Activated T-cell treated with anti-CD3 and anti-CD28 coated beads for 48 hours (primary cell): Measurements from ENCODE around the gene TSC2.
"Not testable (repeated sequence)": the region's sequence is repeated elsewhere in the genome, so short reads cannot be mapped to it uniquely, and the experiment has no call there.

ENCODE experiments used
- DNase-seq: peaks from one replicate; pipeline ENCODE4 v3.0.0-alpha.2; 2020; ENCODE audit warnings: low read depth

Gene TSC2

DNA sequence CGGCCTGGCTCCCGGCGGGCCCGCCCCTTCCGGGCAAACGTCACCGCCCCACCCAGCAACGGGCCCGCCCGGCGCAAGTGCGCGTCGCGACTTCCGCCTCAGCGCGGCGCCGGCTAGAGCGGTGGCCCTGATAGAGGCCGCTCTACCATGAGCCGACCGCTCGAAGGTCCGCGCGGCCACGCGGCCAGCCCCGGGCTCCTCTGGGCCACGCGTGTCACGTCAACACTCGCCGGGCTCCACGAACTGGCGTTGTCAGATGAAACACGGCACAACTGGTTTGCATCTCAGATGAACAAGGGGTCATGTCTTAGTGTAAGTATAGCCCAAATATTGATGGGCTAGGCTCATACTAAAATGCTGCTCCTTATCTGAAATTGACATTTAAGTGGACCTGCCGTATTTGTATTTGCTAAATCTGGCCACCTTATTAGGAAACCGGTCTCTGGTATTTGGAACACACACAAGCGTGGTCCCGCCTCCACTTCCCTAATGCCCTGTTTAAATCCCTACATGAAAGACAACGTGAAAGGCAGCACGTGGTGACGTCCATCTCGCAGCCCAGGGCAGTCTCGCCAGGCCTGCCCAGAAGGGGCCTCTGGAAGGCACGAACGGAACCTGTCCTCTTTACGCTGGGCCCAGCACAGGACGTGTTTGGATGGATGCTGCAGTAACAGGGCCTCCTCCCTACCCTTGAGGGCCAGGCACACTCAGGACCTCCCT is 37.8 kb upstream of the TSC2 start, which contains the start of gene ZNF598:
Gene ZNF598 (minus strand): TSS at position 31 of the 720 bp plus-strand sequence.
- DNase-seq: peak; percentile 81

DNA sequence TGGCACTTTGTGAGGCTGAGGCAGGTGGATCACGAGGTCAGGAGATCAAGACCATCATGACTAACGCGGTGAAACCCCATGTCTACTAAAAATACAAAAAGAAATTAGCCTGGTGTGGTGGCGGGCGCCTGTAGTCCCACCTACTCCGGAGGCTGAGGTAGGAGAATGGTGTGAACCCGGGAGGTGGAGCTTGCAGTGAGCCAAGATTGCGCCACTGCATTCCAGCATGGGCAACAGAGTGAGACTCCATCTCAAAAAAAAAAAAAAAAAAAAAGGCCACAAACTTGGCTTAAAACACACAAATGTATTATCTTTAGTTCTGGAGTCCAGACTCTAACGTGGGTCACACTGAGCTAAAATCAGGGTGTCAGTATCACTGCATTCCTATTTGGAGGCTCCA is 36.1 kb upstream of the TSC2 start:
- DNase-seq: not testable (repeated sequence)

DNA sequence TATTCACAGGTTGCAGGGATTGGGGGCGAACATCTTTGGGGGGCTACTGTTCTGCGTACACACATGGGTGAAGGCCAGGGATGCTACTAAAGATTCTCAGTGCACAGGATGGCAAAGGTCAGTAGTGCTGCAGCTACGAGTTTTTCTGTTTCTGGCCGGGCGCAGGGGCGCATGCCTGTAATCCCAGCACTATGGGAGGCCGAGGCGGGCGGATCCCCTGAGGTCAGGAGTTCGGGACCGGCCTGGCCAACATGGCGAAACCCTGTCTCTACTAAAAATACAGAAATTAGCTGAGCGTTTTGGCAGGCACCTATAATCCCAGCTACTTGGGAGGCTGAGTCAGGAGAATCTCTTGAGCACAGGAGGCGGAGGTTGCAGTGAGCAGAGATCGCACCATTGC is 34.3 kb upstream of the TSC2 start:
- no peak for DNase-seq

DNA sequence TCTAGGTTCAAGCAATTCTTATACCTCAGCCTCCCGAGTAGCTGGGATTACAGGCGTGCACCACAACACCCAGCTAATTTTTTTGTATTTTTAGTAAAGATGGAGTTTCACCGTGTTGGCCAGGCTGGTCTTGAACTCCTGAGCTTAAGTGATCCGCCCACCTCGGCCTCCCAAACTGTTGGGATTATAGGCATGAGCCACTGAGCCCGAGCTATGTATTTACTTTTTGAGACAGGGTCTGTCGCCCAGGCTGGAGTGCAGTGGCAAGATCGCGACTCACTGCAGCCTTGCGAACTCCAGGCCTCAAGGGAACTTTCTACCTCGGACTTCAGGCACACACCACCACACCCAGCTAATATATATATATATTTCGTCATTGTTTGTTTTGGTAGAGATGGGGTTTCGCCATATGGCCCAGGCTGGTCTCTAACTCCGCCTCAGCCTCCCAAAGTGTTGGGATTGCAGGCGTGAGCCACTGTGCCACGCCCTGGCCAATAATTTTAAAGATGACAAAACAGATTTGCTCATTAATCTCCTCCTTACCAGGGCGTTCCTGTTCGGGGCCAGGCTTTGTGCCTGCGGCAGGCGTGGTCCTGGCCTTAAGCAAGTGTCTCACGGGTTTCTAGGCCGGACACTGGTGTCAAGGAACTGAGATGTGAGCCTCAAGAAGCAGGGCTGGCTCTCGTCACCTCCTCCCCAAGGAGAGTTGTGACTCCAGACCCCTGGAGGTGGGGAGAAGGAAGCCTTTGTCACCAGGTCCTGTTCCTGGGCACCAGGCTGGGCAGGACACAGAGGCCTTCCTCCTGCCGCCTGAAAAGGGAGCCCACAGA is 32.5 kb upstream of the TSC2 start:
- DNase-seq: no peak

DNA sequence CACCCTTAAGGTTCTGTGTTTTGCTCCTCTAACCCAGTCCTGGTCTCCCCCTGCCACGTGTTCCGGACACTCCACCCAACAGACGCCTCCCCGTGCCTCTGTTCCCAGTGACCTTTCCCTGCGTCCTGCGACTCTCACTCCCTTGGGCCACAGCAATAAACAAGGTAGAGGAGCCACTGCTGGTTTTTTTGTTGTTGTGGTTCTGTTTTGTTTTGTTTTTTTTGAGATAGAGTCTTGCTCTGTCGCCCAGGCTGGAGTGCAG is 31.9 kb upstream of the TSC2 start:
- DNase-seq: no peak

DNA sequence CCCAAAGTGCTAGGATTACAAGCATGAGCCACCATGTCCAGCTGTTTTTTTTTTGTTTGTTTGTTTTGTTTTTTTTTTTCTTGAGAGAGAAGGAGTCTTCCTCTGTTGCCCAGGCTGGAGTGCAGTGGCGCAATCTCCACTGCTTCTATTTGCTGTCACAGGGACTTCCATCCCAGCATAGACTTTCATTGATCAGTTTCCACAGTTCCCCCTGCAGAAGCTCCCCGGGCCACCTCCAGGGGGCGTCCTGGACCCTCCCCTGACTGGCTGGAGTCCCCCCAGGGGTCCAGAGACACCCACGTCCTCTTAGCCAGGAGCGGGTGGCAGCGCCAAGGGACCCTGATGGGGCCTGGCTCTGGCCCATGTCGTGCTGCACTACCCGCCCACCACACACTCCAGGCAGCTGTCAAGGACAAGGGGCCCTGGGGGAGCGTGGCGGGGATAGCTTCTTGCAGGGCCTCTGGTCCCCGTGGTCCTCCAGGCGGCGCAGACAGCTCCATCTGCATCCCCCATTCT is 31.3 kb upstream of the TSC2 start:
- no peak for DNase-seq

DNA sequence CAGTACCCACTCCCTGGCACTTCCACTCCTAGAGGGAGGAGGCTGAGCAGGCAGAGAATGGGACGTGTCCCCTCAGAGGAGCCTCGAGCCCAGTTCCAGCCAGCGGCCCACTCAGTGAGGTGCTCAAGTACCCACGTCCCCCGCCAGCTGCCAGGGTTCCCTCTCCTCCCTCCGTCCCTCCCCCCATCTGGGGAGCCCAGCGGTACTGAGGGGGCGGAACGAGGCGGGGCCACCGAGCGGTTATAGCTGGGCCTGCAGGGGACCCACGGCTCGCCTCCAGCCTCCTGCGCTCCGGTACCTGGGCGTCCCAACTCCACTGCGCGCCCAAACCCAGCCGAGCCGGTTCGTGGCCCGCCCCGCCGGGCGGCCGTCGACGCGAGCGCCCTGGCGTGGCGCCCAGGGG is 28.3 kb upstream of the TSC2 start, which contains the start of gene NPW:
Gene NPW (plus strand): TSS at position 268 of the 403 bp plus-strand sequence.
- DNase-seq: peak; percentile 33

DNA sequence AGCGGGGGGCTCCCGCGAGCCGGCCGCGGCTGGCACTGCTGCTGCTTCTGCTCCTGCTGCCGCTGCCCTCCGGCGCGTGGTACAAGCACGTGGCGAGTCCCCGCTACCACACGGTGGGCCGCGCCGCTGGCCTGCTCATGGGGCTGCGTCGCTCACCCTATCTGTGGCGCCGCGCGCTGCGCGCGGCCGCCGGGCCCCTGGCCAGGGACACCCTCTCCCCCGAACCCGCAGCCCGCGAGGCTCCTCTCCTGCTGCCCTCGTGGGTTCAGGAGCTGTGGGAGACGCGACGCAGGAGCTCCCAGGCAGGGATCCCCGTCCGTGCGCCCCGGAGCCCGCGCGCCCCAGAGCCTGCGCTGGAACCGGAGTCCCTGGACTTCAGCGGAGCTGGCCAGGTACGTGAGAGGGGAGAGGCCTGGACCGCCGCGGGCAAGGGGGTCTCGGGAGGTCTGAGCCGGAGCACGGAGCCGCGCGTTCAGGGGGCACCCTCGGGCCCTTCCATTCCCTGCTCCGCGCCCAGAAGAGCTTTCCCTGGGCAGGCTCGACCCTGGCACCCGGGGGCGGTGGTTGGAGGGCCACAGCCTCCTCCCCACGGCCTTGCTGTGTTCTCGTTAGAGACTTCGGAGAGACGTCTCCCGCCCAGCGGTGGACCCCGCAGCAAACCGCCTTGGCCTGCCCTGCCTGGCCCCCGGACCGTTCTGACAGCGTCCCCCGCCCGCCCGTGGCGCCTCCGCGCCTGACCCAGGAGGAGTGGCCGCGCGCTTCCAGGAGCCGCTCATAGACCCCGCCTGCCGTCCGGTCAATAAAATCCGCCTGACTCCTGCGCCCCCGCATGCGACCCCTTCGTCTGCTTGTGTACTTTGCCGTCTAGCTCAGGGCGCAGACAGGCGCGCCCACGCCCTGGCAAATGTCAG is 27.6 kb upstream of the TSC2 start:
- DNase-seq: no peak

DNA sequence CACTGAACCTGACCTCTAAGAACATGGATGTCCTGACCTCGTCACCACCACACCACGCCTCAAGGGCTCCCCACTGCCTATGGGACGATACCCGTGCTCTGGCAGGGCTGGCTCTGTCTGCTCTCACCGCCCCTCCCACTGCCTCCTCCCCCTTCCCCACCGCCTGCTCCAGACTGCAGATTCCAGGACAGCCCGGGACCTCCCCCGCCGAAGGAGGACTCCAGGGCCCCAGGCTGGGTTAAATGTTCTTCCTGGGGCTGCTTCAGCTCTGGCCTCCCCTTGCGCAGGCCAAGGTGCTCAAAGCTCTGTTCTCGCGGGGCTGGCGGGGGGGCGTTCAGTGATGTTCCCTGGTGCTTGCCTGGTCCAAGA is 25.1 kb upstream of the TSC2 start:
- DNase-seq: peak; percentile 21

DNA sequence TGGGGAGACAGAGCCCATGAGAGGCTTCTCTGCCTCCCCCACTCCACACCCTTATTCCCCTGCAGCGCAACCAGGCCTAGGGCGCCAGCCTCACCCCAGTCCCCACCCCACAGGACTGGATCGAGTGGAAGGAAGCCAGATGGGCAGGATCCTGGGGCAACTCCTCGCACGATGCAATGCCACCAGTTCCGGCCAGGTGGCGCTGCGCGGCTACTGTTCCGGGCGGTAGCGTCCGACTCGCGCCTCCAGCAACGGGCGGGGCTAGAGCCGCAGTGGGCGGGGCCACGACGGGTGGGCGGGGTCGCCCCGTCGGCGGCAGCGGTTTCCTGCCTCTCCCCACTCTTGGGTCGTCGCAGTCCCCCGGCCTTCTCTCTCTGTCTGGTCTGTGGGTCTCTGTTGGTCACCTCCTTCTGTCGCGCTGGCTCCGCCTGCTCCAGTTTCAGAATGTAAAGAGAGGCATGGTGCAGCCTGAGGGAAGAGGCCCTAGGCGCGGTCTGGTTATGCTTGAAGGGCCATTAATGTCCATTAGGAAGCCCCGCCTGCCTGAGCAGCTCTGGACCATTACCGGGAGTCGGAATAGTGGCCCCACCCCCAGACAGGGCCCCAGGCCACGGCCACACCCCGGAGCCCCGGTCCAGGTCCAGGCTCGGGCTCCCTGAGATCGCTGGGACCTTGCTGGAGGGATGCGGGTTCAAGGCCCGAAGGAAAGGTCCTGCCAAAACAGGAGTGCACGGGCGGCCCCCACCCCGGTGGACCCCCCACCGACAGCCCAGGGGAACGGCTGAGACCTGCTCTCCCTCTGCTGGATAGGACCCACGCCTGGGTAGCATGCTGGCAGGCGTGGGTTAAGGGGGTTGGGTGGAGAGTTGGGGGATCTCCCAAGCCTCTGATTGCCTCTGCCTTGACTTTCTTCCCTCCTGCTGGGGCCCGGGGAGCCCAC is 24.4 kb upstream of the TSC2 start:
- peak; percentile 96 for DNase-seq

DNA sequence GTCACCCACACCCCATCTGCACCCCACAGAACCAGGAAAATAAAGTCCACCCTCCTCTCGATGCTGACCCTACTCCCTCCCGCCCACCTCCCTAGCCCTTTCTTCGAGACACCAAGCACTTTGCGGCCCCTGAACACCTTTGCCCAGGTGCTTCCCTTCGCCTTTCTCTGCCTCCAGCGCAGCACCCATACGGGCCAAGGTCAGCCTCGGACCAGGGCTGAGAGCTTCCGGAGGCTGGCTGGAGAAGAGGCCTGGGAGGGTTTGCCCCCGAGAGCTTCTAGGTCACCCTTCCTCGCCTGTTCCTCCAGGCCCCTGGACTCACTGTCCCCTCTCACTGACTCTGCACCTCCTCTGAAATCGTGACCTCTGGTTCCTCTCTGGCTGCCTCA is 23.8 kb upstream of the TSC2 start:
- no peak for DNase-seq

DNA sequence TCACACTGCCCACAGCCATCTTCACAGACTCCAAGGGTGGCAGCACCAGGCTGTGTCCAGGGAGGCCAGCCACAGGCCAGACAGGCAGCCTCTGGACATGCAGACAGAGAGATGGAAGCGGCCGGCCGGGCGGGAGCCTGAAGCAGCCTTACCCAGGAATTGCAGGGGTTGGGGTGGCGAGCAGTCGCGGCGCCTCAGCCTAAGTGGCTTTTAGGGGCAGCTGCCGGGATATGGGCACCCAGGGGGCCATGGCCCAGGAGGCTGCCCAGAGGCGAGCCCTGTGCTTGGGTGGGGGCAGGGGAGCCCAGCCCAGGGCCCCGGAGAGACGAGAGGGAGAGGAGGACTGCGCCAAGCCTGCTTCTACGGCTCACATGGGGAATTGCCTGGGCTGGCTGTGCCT is 22.5 kb upstream of the TSC2 start:
- DNase-seq: no peak

DNA sequence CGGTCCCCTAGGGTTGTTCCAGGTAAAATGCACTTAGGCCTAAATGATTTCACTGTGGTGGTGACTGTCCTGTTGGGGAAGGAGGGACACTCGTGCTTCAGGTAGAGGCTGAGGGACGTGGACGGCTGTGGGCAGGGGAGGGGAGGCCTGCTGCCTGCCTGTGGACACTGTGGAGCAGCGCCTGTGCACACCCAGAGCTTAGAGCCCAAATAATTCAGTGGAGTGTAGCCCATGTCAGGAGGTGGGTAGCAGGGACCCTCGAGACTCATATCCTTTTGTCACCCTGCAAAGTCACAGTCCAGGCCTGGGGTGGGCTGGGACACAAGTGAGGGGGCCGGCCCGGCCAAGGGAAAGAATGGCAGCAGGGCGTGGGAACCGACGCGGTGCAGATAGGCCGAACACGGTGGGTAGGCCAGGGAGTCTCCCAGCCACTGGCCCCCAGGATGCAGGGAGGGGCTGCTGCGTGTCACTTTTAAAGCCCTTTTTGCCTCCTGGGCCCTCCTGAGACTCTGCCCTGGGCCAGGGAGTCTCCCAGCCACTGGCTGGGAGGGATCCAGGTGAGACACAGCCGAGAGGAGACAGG is 21.8 kb upstream of the TSC2 start:
- no peak for DNase-seq

DNA sequence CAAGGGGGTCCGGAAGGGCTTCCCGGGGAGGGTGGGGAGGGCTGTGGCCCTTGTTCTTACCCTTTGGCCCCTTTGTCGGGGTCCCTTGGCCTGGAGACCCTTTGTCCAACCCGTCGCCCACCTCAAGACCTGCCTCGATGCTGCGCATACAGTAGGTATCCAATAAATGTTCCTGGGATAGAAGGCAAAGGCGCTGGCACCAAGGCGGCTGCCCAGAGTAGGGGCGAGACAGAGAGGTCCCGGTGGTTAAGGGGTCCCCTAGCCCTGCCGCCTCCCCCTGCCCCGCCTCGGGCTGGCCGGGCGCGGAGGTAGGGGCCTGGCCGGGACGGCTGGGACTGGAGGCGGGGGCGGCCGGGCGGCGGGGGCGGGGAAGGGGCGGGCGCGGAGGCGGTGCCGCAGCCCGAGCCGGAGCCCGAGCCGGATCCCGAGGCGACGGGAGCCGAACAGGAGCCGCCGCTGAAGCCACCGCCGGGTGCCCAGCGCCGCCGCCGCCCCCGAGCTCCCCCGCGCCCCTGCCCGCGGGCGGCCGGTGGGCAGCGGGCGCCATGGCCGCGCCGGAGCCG is 21.2 kb upstream of the TSC2 start, which contains the start of gene NHERF2:
Gene NHERF2 (plus strand): TSS at position 442 of the 563 bp plus-strand sequence. CDS start 104 bp downstream, at position 546.
- DNase-seq: no peak

DNA sequence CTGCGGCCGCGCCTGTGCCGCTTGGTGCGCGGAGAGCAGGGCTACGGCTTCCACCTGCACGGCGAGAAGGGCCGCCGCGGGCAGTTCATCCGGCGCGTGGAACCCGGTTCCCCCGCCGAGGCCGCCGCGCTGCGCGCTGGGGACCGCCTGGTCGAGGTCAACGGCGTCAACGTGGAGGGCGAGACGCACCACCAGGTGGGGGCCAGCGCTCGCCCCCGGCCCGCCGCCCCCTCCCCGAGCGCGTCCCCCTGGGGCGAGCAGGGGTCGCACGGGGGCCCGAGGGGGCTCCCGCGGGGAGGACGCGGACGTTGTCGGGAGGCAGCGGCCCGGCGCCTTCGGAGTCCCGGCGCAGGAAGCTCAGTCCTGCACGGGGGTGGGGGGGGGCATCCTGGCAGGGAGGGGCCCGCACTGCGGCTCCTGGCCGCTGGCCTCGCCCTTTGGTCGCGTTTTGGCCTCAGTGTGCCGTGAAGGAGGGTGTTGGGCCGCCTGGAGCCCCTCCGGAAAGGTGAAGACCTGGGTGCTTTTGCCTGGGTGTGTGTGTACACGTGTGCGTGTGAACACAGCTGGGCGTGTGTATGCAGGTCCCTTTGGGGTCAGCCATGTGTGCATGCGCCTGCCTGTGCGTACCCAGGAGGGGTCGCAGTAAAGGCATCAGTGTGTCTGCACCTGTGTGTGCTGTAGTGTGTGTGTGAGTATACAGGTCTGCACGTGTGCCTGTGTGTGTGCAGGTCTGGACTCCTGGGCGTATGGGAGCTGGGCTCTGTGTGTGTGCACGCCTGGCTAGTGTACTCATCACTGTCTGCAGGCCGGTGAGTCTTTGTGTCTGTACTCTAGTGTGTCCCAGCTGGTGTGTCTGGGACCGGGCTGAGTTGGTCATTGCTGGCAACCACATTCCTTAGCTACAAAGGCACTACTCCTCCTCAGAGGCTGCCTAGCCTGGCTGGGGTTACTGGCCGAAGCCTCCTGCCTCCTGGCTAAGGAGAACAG is 20.5 kb upstream of the TSC2 start:
- DNase-seq: no peak

DNA sequence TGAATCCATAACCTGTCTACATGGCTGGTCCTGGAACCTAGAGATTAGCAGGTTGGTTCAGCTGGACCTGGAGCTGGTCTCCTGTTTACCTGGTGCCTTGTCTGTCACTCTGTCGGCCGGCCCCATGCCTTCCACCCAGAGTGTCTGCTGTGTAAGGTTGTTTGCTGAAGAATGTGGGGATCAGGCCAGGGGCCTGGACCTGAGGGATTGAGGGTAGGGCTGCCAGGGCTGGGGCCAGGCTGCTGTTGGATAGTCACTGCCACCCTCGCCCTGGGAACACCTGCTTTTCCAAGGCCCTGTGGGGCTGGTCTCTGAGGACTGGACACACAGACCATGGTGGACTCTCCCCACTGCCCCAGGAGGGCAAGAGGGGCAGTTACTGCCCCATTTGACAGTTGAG is 19.6 kb upstream of the TSC2 start:
- DNase-seq: no peak

DNA sequence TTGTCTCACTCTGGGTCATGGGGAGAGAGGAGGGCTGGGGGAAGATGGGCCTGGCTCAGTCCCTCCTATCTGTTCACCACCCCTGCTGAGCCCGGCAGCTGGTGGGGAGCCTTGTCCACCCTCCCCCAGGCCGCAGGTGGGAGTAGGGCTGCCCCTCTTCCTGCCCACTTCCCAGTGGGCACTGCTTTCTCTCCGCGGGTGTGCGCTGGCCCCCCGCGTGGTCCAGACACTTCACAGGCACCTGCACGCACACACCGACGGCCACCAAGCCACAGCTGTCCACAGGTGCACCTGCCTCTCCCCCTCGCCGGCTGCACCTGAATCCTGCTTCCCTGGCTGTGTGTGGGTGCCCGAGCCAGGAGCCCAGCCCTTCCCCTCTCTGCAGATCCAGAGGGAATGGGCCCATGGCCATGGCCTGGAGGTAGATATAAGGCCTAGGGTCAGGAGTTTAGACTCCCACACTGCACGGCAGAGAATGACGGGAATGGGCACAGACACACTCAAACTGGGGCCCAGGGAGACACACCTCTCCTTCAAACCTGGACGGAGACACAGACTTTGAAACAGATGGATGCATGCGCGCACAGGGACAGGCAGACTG is 19.1 kb upstream of the TSC2 start:
- DNase-seq: no peak

DNA sequence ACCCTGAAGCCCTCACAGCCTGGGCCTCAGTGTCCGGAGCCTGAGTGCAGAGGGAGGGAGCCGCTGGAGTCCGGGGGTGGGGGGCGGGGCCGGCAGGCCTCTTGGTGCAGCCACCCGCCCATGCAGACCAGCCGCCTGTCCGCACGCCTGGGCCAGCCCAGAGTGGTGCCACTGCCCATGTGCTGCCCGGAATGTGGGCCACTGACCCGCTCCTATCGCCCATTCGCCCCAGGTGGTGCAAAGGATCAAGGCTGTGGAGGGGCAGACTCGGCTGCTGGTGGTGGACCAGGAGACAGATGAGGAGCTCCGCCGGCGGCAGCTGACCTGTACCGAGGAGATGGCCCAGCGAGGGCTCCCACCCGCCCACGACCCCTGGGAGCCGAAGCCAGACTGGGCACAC is 18.4 kb upstream of the TSC2 start:
- DNase-seq: no peak

DNA sequence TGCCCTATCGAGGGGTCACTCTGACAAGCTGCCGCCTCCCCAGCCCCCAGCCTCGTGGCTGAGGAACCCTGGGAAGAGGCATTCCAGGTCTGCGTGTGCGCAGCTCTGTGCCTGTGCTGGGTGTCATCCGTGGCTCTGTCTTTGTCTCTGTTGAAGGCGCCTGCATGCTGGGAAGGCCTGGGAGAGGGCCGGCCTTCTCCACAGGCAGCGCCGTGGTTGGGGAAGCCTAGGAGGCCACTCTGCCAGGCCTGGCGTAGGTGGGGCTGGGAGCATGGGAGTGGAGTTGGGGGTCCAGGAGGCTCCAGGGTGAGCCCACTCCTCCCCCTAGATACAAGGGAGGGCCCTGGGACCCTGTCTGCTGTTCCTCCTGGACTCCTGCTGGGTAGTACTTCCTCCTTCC is 17.7 kb upstream of the TSC2 start:
- DNase-seq: no peak
